Peyer's patch (tissue), 4 donors: ENCODE measurements around the gene GPX4.

Experiments used
- CTCF ChIP-seq, 6 experiments: fragments of 450-650 bp in 4 of 6; fragments of 200-600 bp in 2 of 6; sonication (generic) in 1 of 6; IDR thresholded peaks; one replicate each; pipeline ENCODE4 v1.5.1; 2017 to 2019; ENCODE audit warnings: antibody characterized with exemption in 6 of 6, mild to moderate bottlenecking in 3 of 6, moderate library complexity in 1 of 6
- POLR2A ChIP-seq, 2 donors: fragments of 450-650 bp; IDR thresholded peaks; one replicate each; pipeline ENCODE4 v1.5.1; 2017; ENCODE audit warnings: antibody characterized with exemption in 2 of 2, mild to moderate bottlenecking in 2 of 2, moderate library complexity in 2 of 2

GRCh38 chr19:1104311-1105007 lies 665 bp downstream of the GPX4 start:
- TF ChIP-seq CTCF (IDR thresholded peaks at IDR 0.05) (no peak), POLR2A (IDR thresholded peaks at IDR 0.05) (peak in 1 of 2 donors; percentile 2)
